Measurements from ENCODE around the gene KRTAP9-2.
"Not testable (repeated sequence)": the region's sequence is repeated elsewhere in the genome, so short reads cannot be mapped to it uniquely, and the experiment has no call there.

- not testable (repeated sequence) for TF ChIP-seq CTCF (conservative IDR thresholded peaks at IDR 0.05); ZFX (IDR thresholded peaks at IDR 0.05)
Observed at GRCh38 chr17:41237949-41238437, 11.5 kb downstream of the KRTAP9-2 start, which contains the start of gene KRTAP9-8.
